ENCODE data around the gene STK32C.

GRCh38 chr10:132203256-132204077, 104.3 kb downstream of the STK32C start:
- TF ChIP-seq CTCF (IDR thresholded peaks at IDR 0.05): no peak
- no peak for TF ChIP-seq POLR2A (IDR thresholded peaks at IDR 0.05)

All from testis (tissue), 2 donors.